BLaER1 treated with 17β-estradiol and CSF1 and Interleukin-3, amounts not matched to agents 10 nM and 100 nM (cell line): ENCODE measurements around the gene RNF215.

Experiments used
- H3K27ac ChIP-seq, 11 experiments: shearing (Covaris generic); formaldehyde crosslinking; 2 replicates each; pipeline ENCODE4 v1.8.1; 2022
- H3K27me3 ChIP-seq, 11 experiments: shearing (Covaris generic); formaldehyde crosslinking; 2 replicates each; pipeline ENCODE4 v1.8.1; 2022
- H3K36me3 ChIP-seq, 11 experiments: shearing (Covaris generic); formaldehyde crosslinking; 2 replicates each; pipeline ENCODE4 v1.8.1; 2022
- H3K4me1 ChIP-seq, 10 experiments: shearing (Covaris generic); formaldehyde crosslinking; 2 replicates each; pipeline ENCODE4 v1.8.1; 2022
- H3K4me2 ChIP-seq, 11 experiments: shearing (Covaris generic); formaldehyde crosslinking; 2 replicates each; pipeline ENCODE4 v1.8.1; 2022
- H3K4me3 ChIP-seq, 10 experiments: shearing (Covaris generic); formaldehyde crosslinking; 2 replicates each; pipeline ENCODE4 v1.8.1; 2022
- H3K9ac ChIP-seq, 11 experiments: shearing (Covaris generic); formaldehyde crosslinking; 2 replicates each; pipeline ENCODE4 v1.8.1; 2022
- H3K9me3 ChIP-seq, 11 experiments: shearing (Covaris generic); formaldehyde crosslinking; replicated peaks in 1 of 11; 2 replicates each; pipeline ENCODE4 v1.8.1; 2022
- H4K20me1 ChIP-seq, 11 experiments: shearing (Covaris generic); formaldehyde crosslinking; 2 replicates each; pipeline ENCODE4 v1.8.1; 2022
- Cebpa-rat ChIP-seq, 11 experiments: shearing (Covaris generic); IDR thresholded peaks; 2 replicates each; pipeline ENCODE4 v1.8.1; 2022

The RNF215 gene

GRCh38 chr22:30393885-30394284 lies 6.7 kb upstream of the RNF215 start:
- Histone ChIP-seq H4K20me1 (peaks cover 0 to 11% (median 0%) of the 10 kb centered on the region in 11 experiments; a peak in 6 of 22 replicates), H3K27me3 (peaks cover 0 to 17% (median 4%) of the 10 kb centered on the region in 11 experiments; a peak in 11 of 22 replicates), H3K36me3 (no peaks in the 10 kb centered on the region), H3K4me3 (no peak overlapping the region), H3K4me1 (peaks cover 56 to 67% (median 63%) of the 10 kb centered on the region in 10 experiments), H3K9ac (no peak overlapping the region), H3K9me3 (peaks cover 0 to 10% (median 0%) of the 10 kb centered on the region in 11 experiments; a peak in 8 of 22 replicates), H3K4me2 (peak overlapping the region; percentile 57 to 88 (median 79); a peak in 18 of 22 replicates), H3K27ac (no peak overlapping the region)
- TF ChIP-seq Cebpa-rat (IDR thresholded peaks at IDR 0.05), result no peak

GRCh38 chr22:30393322-30393680 lies 6.1 kb upstream of the RNF215 start:
- peaks cover 51 to 61% (median 57%) of the 10 kb centered on the region in 10 experiments for H3K4me1 ChIP-seq
- peak overlapping the region; percentile 57 to 88 (median 79) for H3K4me2 ChIP-seq
- no peak overlapping the region for H3K4me3 ChIP-seq
- peak overlapping the region in 8 of 11 experiments; percentile 11 to 59 (median 38); a peak in 10 of 22 replicates for H3K9ac ChIP-seq
- peaks cover 0 to 12% (median 4%) of the 10 kb centered on the region in 11 experiments; a peak in 11 of 22 replicates for H3K27me3 ChIP-seq
- no peak for TF ChIP-seq Cebpa-rat (IDR thresholded peaks at IDR 0.05)
- H3K36me3 ChIP-seq, result no peaks in the 10 kb centered on the region
- H4K20me1 ChIP-seq, result peaks cover 0 to 9% (median 0%) of the 10 kb centered on the region in 11 experiments; a peak in 6 of 22 replicates
- peak overlapping the region in 5 of 11 experiments; percentile 1 to 45 (median 30); a peak in 6 of 22 replicates for H3K27ac ChIP-seq
- H3K9me3 ChIP-seq, result peaks cover 0 to 10% (median 0%) of the 10 kb centered on the region in 11 experiments; a peak in 8 of 22 replicates

- Histone ChIP-seq H3K4me3 (no peak overlapping the region), H3K9me3 (peaks cover 0 to 10% (median 0%) of the 10 kb centered on the region in 11 experiments; a peak in 8 of 22 replicates), H3K9ac (peak overlapping the region in 8 of 11 experiments; percentile 11 to 59 (median 38); a peak in 11 of 22 replicates), H3K4me2 (peak overlapping the region; percentile 57 to 88 (median 79)), H4K20me1 (peaks cover 0 to 4% (median 0%) of the 10 kb centered on the region in 11 experiments; a peak in 4 of 22 replicates), H3K36me3 (no peaks in the 10 kb centered on the region), H3K27ac (peak overlapping the region in 5 of 11 experiments; percentile 1 to 45 (median 30); a peak in 6 of 22 replicates), H3K27me3 (peaks cover 0 to 7% (median 3%) of the 10 kb centered on the region in 11 experiments; a peak in 11 of 22 replicates), H3K4me1 (peaks cover 46 to 56% (median 52%) of the 10 kb centered on the region in 10 experiments)
- TF ChIP-seq Cebpa-rat (IDR thresholded peaks at IDR 0.05), result no peak
These were observed 5.6 kb upstream of the RNF215 start for GRCh38 chr22:30392661-30393321.

GRCh38 chr22:30390974-30391691 lies 3.9 kb upstream of the RNF215 start:
- Histone ChIP-seq H3K4me2 (peak overlapping the region; percentile 34 to 79 (median 55)), H4K20me1 (no peaks in the 10 kb centered on the region; a peak in 1 of 22 replicates), H3K4me3 (no peak overlapping the region), H3K27me3 (no peaks in the 10 kb centered on the region), H3K4me1 (peaks cover 41 to 52% (median 45%) of the 10 kb centered on the region in 10 experiments), H3K9me3 (peaks cover 0 to 10% (median 0%) of the 10 kb centered on the region in 11 experiments; a peak in 8 of 22 replicates), H3K27ac (peak overlapping the region; percentile 10 to 66 (median 46); a peak in 17 of 22 replicates), H3K9ac (peak overlapping the region in 6 of 11 experiments; percentile 14 to 43 (median 26); a peak in 7 of 22 replicates), H3K36me3 (no peaks in the 10 kb centered on the region)
- no peak for TF ChIP-seq Cebpa-rat (IDR thresholded peaks at IDR 0.05)

- H3K9ac ChIP-seq, result peak overlapping the region; percentile 80 to 90 (median 85)
- peaks cover 20 to 30% (median 25%) of the 10 kb centered on the region in 10 experiments for H3K4me1 ChIP-seq
- H3K4me3 ChIP-seq, result peak overlapping the region; percentile 68 to 83 (median 76)
These were observed 627 bp downstream of the RNF215 start for GRCh38 chr22:30386608-30386959.

GRCh38 chr22:30385942-30386341 lies 1.3 kb downstream of the RNF215 start:
- Histone ChIP-seq H3K27ac (no peak overlapping the region), H3K9me3 (peaks cover 0 to 6% (median 0%) of the 10 kb centered on the region in 11 experiments; a peak in 8 of 22 replicates), H3K36me3 (peaks cover 0 to 27% (median 0%) of the 10 kb centered on the region in 11 experiments; a peak in 6 of 22 replicates), H3K9ac (peak overlapping the region in 8 of 11 experiments; percentile 81 to 90 (median 86); a peak in 11 of 22 replicates), H3K4me3 (peak overlapping the region in 4 of 10 experiments; percentile 68 to 83 (median 74); a peak in 3 of 20 replicates), H3K4me1 (peaks cover 14 to 24% (median 19%) of the 10 kb centered on the region in 10 experiments), H3K27me3 (no peaks in the 10 kb centered on the region), H4K20me1 (peaks cover 0 to 4% (median 0%) of the 10 kb centered on the region in 11 experiments; a peak in 1 of 22 replicates), H3K4me2 (peak overlapping the region; percentile 72 to 98 (median 86); a peak in 21 of 22 replicates)
- TF ChIP-seq Cebpa-rat (IDR thresholded peaks at IDR 0.05), result no peak

More at GRCh38 chr22:30386608-30386959, 627 bp downstream of the RNF215 start:
- peaks cover 0 to 22% (median 0%) of the 10 kb centered on the region in 11 experiments; a peak in 5 of 22 replicates for H3K36me3 ChIP-seq
- peak overlapping the region; percentile 72 to 98 (median 86) for H3K4me2 ChIP-seq
- no peaks in the 10 kb centered on the region for H3K27me3 ChIP-seq
- H4K20me1 ChIP-seq, result no peaks in the 10 kb centered on the region; a peak in 1 of 22 replicates
- H3K9me3 ChIP-seq, result peaks cover 0 to 10% (median 0%) of the 10 kb centered on the region in 11 experiments; a peak in 8 of 22 replicates
- TF ChIP-seq Cebpa-rat (IDR thresholded peaks at IDR 0.05), result no peak
- peak overlapping the region in 10 of 11 experiments; percentile 37 to 82 (median 78); a peak in 17 of 22 replicates for H3K27ac ChIP-seq

GRCh38 chr22:30383061-30383460 lies 4.2 kb downstream of the RNF215 start:
- Histone ChIP-seq H3K4me3 (no peak overlapping the region), H3K4me1 (peaks cover 10 to 32% (median 27%) of the 10 kb centered on the region in 10 experiments), H3K27ac (no peak overlapping the region), H3K4me2 (no peak overlapping the region), H4K20me1 (peaks cover 0 to 4% (median 0%) of the 10 kb centered on the region in 11 experiments; a peak in 2 of 22 replicates), H3K36me3 (peaks cover 0 to 28% (median 7%) of the 10 kb centered on the region in 11 experiments; a peak in 10 of 22 replicates), H3K9me3 (no peaks in the 10 kb centered on the region), H3K9ac (no peak overlapping the region), H3K27me3 (no peaks in the 10 kb centered on the region)
- TF ChIP-seq Cebpa-rat (IDR thresholded peaks at IDR 0.05), result no peak

GRCh38 chr22:30382340-30382739 lies 4.9 kb downstream of the RNF215 start:
- Histone ChIP-seq H3K9ac (no peak overlapping the region), H3K27me3 (no peaks in the 10 kb centered on the region), H4K20me1 (peaks cover 0 to 4% (median 0%) of the 10 kb centered on the region in 11 experiments; a peak in 2 of 22 replicates), H3K4me2 (no peak overlapping the region), H3K27ac (no peak overlapping the region), H3K4me3 (no peak overlapping the region), H3K4me1 (peaks cover 10 to 32% (median 27%) of the 10 kb centered on the region in 10 experiments), H3K36me3 (peaks cover 0 to 34% (median 13%) of the 10 kb centered on the region in 11 experiments; a peak in 11 of 22 replicates), H3K9me3 (no peaks in the 10 kb centered on the region)
- no peak for TF ChIP-seq Cebpa-rat (IDR thresholded peaks at IDR 0.05)
